Measurements from ENCODE around the gene ASB13. TPM values are rescaled to one million over a fixed set of nuclear protein-coding genes. Genes with fewer than 3 reads are reported as not detected.
"Not testable (repeated sequence)": the region's sequence is repeated elsewhere in the genome, so short reads cannot be mapped to it uniquely, and the experiment has no call there.

Gene ASB13
- total and polyA plus RNA-seq, 2 donors from 2014 or later, result 47.7 to 95.1 TPM

DNA sequence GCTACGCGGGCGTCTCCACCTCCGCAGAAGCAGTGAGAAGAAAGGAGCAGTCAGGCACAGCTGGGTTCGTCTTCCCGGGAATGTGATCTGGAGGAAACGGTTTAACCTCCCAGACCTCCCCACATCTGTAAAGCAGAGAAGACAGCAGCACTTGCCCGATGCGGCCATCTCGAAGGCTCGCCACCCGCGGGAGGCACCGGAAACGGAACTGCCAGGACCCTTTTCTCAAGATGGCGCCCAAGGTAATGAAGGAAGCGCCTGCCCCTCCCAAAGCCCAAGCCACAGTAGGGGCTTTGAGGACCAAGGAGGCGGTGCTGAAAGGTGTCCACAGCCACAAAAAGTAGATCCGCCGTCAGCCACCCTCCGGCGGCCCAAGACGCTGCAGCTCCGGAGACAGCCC lies 41.7 kb downstream of the ASB13 start:
- peak in 1 of 5 donors; percentile 41 for DNase-seq
- Histone ChIP-seq H3K27ac (ENCODE audit: low read depth in 2 of 2, low read length in 2 of 2) (no peak overlapping the region), H3K9ac (ENCODE audit: low read length in 3 of 3) (no peak overlapping the region), H3K27me3 (ENCODE audit: control insufficient read depth, insufficient read depth, low read length) (no peaks in the 10 kb centered on the region), H3K9me3 (ENCODE audit: control insufficient read depth in 2 of 3, insufficient read depth in 1 of 3, low read length in 3 of 3) (no peaks in the 10 kb centered on the region), H3K4me1 (ENCODE audit: control insufficient read depth in 2 of 3, insufficient read depth in 2 of 3, low read depth in 1 of 3, low read length in 3 of 3) (peaks cover 0 to 9% (median 9%) of the 10 kb centered on the region in 3 donors), H3K36me3 (ENCODE audit: control insufficient read depth in 2 of 3, insufficient read depth in 3 of 3, low read length in 3 of 3) (no peaks in the 10 kb centered on the region), H3K4me3 (ENCODE audit: low read length in 3 of 3) (no peak overlapping the region)
- TF ChIP-seq, protein P1, sequence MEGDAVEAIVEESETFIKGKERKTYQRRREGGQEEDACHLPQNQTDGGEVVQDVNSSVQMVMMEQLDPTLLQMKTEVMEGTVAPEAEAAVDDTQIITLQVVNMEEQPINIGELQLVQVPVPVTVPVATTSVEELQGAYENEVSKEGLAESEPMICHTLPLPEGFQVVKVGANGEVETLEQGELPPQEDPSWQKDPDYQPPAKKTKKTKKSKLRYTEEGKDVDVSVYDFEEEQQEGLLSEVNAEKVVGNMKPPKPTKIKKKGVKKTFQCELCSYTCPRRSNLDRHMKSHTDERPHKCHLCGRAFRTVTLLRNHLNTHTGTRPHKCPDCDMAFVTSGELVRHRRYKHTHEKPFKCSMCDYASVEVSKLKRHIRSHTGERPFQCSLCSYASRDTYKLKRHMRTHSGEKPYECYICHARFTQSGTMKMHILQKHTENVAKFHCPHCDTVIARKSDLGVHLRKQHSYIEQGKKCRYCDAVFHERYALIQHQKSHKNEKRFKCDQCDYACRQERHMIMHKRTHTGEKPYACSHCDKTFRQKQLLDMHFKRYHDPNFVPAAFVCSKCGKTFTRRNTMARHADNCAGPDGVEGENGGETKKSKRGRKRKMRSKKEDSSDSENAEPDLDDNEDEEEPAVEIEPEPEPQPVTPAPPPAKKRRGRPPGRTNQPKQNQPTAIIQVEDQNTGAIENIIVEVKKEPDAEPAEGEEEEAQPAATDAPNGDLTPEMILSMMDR (IDR thresholded peaks at IDR 0.05; ENCODE audit: borderline replicate concordance, extremely low read depth, insufficient read depth), result no peak
- no peak for FAIRE-seq
- intact Hi-C loops (cut with DNase I), result loop anchor here (5.0 kb wide), 1 partner anchor 182 kb away; no protein-coding TSS in a partner anchor

DNA sequence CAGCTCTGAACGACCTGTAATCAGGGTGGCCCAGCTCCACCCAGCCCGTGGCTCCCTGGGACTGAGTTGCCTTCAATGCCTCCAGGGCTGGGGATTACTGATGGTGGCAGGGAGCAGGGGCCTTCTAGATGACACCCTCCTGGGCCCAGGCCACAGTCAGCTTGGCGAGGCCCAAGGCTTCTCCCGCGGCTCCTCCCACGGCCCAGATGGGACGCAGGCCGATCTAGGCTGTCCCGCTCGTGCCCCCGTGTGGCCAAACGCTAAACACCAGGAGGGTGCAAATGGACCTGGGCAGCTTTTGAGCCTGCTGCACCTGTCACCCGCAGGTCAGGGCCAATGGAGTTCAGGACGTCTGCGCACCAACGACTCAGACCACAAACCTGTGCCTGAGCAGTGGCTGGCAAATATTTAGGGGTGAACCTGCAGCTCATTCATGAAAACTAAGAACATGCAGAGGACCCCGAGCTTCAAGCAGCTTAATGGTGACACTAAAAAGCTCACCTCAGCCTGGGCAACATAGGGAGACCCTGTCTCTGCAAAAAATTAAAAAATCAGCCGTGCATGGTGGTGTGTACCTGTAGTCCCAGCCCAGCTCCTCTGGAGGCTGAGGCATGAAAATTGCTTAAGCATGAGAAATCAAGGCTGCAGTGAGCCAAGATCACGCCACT lies 43.2 kb downstream of the ASB13 start:
- no peak for FAIRE-seq
- intact Hi-C loops (cut with DNase I), result loop anchor here (5.0 kb wide), 1 partner anchor 181 kb away; no protein-coding TSS in a partner anchor

DNA sequence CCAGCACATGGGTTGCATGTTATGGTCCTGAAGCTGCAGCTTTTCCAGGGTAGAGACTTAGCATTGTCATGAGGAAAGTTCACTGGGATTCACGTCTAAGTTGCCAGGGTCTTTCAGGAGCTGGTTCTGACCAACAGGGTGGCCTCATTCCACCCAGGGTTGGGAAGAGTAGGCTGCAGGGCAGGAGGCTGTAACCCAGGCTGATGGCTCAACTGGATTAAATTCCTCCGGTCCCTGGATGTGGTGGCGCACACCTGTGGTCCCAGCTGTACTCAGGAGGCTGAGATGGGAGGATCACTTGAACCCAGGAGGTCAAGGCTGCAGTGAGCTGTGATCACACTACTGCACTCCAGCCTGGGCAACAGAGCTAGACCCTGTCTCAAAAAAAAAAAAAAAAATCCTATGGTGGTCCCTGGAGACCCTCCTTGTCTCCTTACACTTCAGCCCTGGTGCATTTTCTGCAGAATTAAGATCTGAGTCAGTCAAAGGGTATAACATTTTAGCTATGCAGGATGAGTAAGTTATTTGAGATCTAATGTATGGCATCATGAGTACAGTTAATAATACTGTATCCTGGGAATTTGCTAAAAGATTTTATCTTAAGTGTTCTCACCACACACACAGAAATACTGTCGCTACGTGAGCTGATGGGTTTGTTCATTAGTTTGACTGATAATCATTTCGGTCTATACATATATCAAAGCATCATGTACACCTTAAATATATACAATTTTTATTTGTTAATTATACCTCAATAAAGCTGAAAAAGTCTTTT lies 44.0 kb downstream of the ASB13 start:
- FAIRE-seq, result no peak
- H3K36me3 ChIP-seq (ENCODE audit: control insufficient read depth in 2 of 3, insufficient read depth in 3 of 3, low read length in 3 of 3), result no peaks in the 10 kb centered on the region
- no peak overlapping the region for H3K4me3 ChIP-seq (ENCODE audit: low read length in 3 of 3)
- peak in 1 of 5 donors; percentile 10 for DNase-seq
- no peaks in the 10 kb centered on the region for H3K27me3 ChIP-seq (ENCODE audit: control insufficient read depth, insufficient read depth, low read length)
- no peaks in the 10 kb centered on the region for H3K9me3 ChIP-seq (ENCODE audit: control insufficient read depth in 2 of 3, insufficient read depth in 1 of 3, low read length in 3 of 3)
- H3K9ac ChIP-seq (ENCODE audit: low read length in 3 of 3), result no peak overlapping the region
- intact Hi-C loops (cut with DNase I), result loop anchor here (5.0 kb wide), 1 partner anchor 180 kb away; no protein-coding TSS in a partner anchor
- H3K4me1 ChIP-seq (ENCODE audit: control insufficient read depth in 2 of 3, insufficient read depth in 2 of 3, low read depth in 1 of 3, low read length in 3 of 3), result peaks cover 0 to 13% (median 2%) of the 10 kb centered on the region in 3 donors
- TF ChIP-seq, protein P1 (IDR thresholded peaks at IDR 0.05; ENCODE audit: borderline replicate concordance, extremely low read depth, insufficient read depth), result no peak
- no peak overlapping the region for H3K27ac ChIP-seq (ENCODE audit: low read depth in 2 of 2, low read length in 2 of 2)

More for the DNA sequence above, 43.2 kb downstream of the ASB13 start:
- H3K27me3 ChIP-seq (ENCODE audit: control insufficient read depth, insufficient read depth, low read length), result no peaks in the 10 kb centered on the region
- H3K9me3 ChIP-seq (ENCODE audit: control insufficient read depth in 2 of 3, insufficient read depth in 1 of 3, low read length in 3 of 3), result no peaks in the 10 kb centered on the region
- TF ChIP-seq, protein P1 (IDR thresholded peaks at IDR 0.05; ENCODE audit: borderline replicate concordance, extremely low read depth, insufficient read depth), result peak; percentile 96
- H3K36me3 ChIP-seq (ENCODE audit: control insufficient read depth in 2 of 3, insufficient read depth in 3 of 3, low read length in 3 of 3), result no peaks in the 10 kb centered on the region
- peak; percentile 87 to 95 (median 90) for DNase-seq
- H3K9ac ChIP-seq (ENCODE audit: low read length in 3 of 3), result peak overlapping the region in 2 of 3 donors; percentile 8 to 29
- H3K4me3 ChIP-seq (ENCODE audit: low read length in 3 of 3), result no peak overlapping the region
- H3K4me1 ChIP-seq (ENCODE audit: control insufficient read depth in 2 of 3, insufficient read depth in 2 of 3, low read depth in 1 of 3, low read length in 3 of 3), result peaks cover 0 to 13% (median 2%) of the 10 kb centered on the region in 3 donors
- H3K27ac ChIP-seq (ENCODE audit: low read depth in 2 of 2, low read length in 2 of 2), result no peak overlapping the region

DNA sequence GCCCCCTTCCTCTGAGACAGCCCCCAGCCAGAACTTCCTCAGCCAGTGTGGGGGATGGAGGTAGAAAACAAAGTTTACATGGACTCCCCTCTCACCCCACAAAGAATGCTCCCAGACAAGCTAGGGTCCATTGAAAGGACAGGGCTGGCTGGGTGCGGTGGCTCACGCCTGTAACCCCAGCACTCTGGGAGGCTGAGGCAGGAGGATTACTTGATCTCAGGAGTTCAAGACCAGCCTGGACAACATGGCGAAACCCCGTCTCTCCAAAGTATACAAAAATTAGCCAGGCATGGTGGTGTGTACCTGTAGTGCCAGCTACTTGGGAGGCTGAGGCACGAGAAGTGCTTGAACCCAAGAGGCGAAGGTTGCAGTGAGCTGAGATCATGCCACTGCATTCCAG lies 45.0 kb downstream of the ASB13 start:
- FAIRE-seq; H3K9ac ChIP-seq (ENCODE audit: low read length in 3 of 3); H3K27ac ChIP-seq (ENCODE audit: low read depth in 2 of 2, low read length in 2 of 2); DNase-seq; H3K4me1 ChIP-seq (ENCODE audit: control insufficient read depth in 2 of 3, insufficient read depth in 2 of 3, low read depth in 1 of 3, low read length in 3 of 3); H3K36me3 ChIP-seq (ENCODE audit: control insufficient read depth in 2 of 3, insufficient read depth in 3 of 3, low read length in 3 of 3); H3K4me3 ChIP-seq (ENCODE audit: low read length in 3 of 3); H3K27me3 ChIP-seq (ENCODE audit: control insufficient read depth, insufficient read depth, low read length); H3K9me3 ChIP-seq (ENCODE audit: control insufficient read depth in 2 of 3, insufficient read depth in 1 of 3, low read length in 3 of 3): not testable (repeated sequence)
- intact Hi-C loops (cut with DNase I), result loop anchor here (5.0 kb wide), 1 partner anchor 179 kb away; no protein-coding TSS in a partner anchor

Data from kidney (tissue), 14 donors.